ENCODE measurements around the gene ALDH1A3.

- TF ChIP-seq, protein P1, sequence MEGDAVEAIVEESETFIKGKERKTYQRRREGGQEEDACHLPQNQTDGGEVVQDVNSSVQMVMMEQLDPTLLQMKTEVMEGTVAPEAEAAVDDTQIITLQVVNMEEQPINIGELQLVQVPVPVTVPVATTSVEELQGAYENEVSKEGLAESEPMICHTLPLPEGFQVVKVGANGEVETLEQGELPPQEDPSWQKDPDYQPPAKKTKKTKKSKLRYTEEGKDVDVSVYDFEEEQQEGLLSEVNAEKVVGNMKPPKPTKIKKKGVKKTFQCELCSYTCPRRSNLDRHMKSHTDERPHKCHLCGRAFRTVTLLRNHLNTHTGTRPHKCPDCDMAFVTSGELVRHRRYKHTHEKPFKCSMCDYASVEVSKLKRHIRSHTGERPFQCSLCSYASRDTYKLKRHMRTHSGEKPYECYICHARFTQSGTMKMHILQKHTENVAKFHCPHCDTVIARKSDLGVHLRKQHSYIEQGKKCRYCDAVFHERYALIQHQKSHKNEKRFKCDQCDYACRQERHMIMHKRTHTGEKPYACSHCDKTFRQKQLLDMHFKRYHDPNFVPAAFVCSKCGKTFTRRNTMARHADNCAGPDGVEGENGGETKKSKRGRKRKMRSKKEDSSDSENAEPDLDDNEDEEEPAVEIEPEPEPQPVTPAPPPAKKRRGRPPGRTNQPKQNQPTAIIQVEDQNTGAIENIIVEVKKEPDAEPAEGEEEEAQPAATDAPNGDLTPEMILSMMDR (IDR thresholded peaks at IDR 0.05) = no peak
- no peak for TF ChIP-seq EP300 (IDR thresholded peaks at IDR 0.05; ENCODE audit: low read depth)
Observed at GRCh38 chr15:100913961-100914360, 34.3 kb downstream of the ALDH1A3 start.
